Left lung (tissue), 10 donors: ENCODE results near the gene SLF2. TPM values are rescaled to one million over a fixed set of nuclear protein-coding genes. Genes with fewer than 3 reads are reported as not detected.

ENCODE experiments used
- ATAC-seq: fragments of 200-7000 bp; cut with Tn5 transposase; one replicate; pipeline ENCODE4 v1.9.1; 2020; ENCODE audit warnings: moderate library complexity
- DNase-seq, 4 donors: peaks; one replicate each; pipeline ENCODE4 v3.0.0-alpha.2; 2013 to 2020
- H3K27ac ChIP-seq, 2 donors: fragments of 200-600 bp; sonication (generic) in 1 of 2; one replicate each; pipeline versions ENCODE4 v1.5.0 to v1.8.0; 2020 to 2021
- H3K27me3 ChIP-seq, 2 donors: fragments of 200-600 bp; sonication (generic) in 1 of 2; one replicate each; pipeline versions ENCODE4 v1.5.0 to v1.8.0; 2020 to 2021
- H3K36me3 ChIP-seq, 2 donors: fragments of 200-600 bp; sonication (generic) in 1 of 2; one replicate each; pipeline versions ENCODE4 v1.5.0 to v1.8.0; 2020 to 2021
- H3K4me1 ChIP-seq, 2 donors: fragments of 200-600 bp; one replicate each; pipeline ENCODE4 v1.8.0; 2021
- H3K4me3 ChIP-seq, 2 donors: fragments of 200-600 bp; sonication (generic) in 1 of 2; one replicate each; pipeline versions ENCODE4 v1.5.0 to v1.8.0; 2020 to 2021; ENCODE audit warnings: mild to moderate bottlenecking in 1 of 2
- H3K9me3 ChIP-seq, 2 donors: fragments of 200-600 bp; sonication (generic) in 1 of 2; one replicate each; pipeline versions ENCODE4 v1.5.0 to v1.8.0; 2020 to 2021
- intact Hi-C, 2 donors: fragments of 100-400 bp; cut with DNase I; formaldehyde crosslinking; loops; one replicate each; pipeline versions ENCODE4 v1.11.2 to v1.14.2; 2022
- polyA plus RNA-seq, 6 donors: library from polyadenylated mRNA; unstranded; fragments of 120-200 nt; gene quantifications; one replicate each; pipeline ENCODE4 v1.2.1, GENCODE V29; 2013; ENCODE audit not compliant: insufficient read length in 6 of 6
- total RNA-seq, 2 donors: library from RNA; stranded (reverse); fragmentation: NEBNext Ultra II Directional; extraction: Animal tissue kit (Norgen Biotek cat#: 25700); gene quantifications; one replicate each; pipeline ENCODE4 v1.2.1, GENCODE V29; 2021
- TF ChIP-seq, protein P1 (sequence below), 2 donors: fragments of 200-600 bp; sonication (generic) in 1 of 2; IDR thresholded peaks; one replicate each; pipeline versions ENCODE4 v1.5.0 to v1.8.0; 2021; ENCODE audit warnings: antibody characterized with exemption in 2 of 2
- donor health status: DM: no; HTN: yes; CAD: no.
- donor health status: DM: no; HTN: no; CAD: no.

SLF2 gene
- total and polyA plus RNA-seq, 8 donors, result 26.4 to 70.7 (median 60.4) TPM

DNA sequence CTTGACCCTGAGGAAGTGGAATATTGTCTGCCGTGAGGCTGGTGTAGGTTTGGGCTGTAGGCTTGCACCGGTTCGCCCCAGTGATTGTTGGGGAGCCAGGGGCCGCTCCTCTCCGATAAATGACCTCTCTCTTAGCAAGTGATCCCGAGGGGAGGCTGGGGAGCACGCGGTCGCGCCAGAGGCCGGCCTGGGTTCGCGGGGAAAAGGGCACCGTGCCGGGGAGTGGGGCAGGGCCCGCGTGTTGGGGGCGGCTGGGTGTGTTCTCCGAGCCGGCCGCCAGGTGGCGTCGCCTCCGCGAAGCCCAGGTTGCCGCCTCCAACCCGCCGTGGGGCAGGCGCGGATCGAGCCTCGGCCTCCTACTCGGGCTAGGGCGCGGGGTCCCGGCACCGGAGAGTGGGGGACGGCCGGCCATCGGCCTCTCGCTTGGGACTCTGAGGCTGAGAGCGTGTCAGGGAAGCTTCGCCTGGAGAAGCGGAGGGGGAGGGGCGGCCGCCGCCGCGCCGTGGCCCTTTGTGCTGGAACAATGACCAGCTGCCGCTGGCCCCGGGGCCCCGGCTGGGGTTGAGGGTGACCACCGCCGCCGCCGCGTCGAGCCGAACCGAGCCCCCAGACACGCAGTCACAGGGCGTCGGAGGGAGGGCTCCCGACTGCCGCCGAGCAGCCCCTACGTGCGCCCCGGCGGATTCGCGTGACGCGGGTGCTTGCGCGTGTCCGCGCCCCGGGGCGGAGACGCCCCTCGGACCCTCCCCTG, 86.4 kb downstream of the SLF2 start:
- DNase-seq, result peak; percentile 85 to 97 (median 90)

DNA sequence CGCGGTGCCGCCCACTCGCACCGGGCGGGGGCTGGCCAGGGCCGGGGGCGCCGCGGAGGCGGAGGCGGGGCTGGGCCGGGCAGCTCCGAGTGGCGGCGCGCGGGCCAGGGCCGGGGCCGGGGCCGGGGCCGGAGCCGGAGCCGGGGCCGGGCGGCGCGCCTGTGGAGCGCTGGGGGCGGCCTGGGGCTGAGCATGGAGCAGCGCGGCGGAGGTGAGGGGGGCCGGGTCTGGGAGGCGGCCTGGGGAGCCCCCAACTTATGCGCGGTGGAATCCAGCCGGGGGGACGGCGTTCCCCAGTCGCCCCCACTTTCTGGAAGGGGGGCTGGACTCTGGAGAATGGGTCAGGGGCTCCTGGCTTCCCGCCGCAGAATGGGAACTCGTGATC, 87.0 kb downstream of the SLF2 start, which contains the start of gene LZTS2:
LZTS2 (plus strand) TSS at position 67 of the 385 bp plus-strand sequence. CDS start 2,731 bp downstream, outside the sequence.
- TF ChIP-seq, protein P1, sequence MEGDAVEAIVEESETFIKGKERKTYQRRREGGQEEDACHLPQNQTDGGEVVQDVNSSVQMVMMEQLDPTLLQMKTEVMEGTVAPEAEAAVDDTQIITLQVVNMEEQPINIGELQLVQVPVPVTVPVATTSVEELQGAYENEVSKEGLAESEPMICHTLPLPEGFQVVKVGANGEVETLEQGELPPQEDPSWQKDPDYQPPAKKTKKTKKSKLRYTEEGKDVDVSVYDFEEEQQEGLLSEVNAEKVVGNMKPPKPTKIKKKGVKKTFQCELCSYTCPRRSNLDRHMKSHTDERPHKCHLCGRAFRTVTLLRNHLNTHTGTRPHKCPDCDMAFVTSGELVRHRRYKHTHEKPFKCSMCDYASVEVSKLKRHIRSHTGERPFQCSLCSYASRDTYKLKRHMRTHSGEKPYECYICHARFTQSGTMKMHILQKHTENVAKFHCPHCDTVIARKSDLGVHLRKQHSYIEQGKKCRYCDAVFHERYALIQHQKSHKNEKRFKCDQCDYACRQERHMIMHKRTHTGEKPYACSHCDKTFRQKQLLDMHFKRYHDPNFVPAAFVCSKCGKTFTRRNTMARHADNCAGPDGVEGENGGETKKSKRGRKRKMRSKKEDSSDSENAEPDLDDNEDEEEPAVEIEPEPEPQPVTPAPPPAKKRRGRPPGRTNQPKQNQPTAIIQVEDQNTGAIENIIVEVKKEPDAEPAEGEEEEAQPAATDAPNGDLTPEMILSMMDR (IDR thresholded peaks at IDR 0.05), result no peak
- Histone ChIP-seq H3K4me3 (peak within 1 kb of the TSS; percentile 60 to 90), H3K4me1 (peaks cover 28 to 52% of the 10 kb centered on the region in 2 donors), H3K27me3 (no peaks in the 10 kb centered on the region), H3K9me3 (no peaks in the 10 kb centered on the region), H3K27ac (peak within 1 kb of the TSS; percentile 94 to 100), H3K36me3 (peaks cover 0 to 24% of the 10 kb centered on the region in 2 donors)
- no peak for DNase-seq
- intact Hi-C loops, result no loop called here
- ATAC-seq, result no peak

More for the DNA sequence above, 86.4 kb downstream of the SLF2 start:
- H3K36me3 ChIP-seq, result peaks cover 0 to 19% of the 10 kb centered on the region in 2 donors
- peak; percentile 75 for ATAC-seq
- no peaks in the 10 kb centered on the region for H3K9me3 ChIP-seq
- peaks cover 28 to 52% of the 10 kb centered on the region in 2 donors for H3K4me1 ChIP-seq
- H3K27me3 ChIP-seq, result no peaks in the 10 kb centered on the region
- peak overlapping the region; percentile 60 to 90 for H3K4me3 ChIP-seq
- TF ChIP-seq, protein P1 (IDR thresholded peaks at IDR 0.05), result peak; percentile 96 to 99
- intact Hi-C loops, result no loop called here
- H3K27ac ChIP-seq, result peak overlapping the region; percentile 94 to 100

DNA sequence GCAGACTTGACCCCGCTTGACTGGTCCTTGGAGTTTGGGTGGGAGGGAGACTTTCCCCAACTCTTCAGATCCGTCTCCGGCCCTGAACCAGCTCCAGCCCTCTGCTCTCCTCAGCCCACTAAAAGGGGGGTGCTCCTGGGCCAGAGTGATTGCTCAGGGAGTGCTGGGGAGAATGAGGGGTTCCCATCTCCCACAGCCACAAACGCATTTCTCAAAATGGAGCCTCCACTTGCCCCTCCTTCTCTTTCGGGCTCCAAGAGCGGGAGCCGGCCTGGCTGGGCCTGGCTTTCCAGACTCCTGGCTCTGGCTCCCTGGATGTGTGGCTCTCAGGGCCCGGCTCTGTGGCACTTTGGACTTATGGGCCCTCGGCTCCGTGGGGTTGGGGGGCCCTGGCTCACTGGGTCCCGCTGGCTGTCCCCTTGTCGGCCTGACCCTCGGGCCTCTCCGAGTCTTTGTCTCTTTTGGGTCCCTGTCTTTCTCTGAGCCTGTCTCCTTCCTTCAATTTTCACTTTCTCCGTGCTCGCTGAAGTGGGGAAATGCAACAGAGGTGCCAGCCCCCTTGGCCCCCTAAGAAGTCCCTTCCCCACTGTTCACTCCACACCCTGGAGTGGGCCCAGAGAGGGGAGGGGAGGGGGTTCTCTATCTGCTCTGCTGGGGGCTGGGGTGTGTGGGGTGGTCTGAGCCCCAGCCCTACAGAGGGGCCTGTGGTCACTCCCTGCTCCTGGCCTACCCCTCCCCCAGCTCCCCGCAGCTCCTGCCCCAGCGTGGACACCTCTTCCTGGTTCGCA, 87.6 kb downstream of the SLF2 start:
- Histone ChIP-seq H3K4me3 (peak overlapping the region; percentile 54 to 90), H3K27ac (peak overlapping the region; percentile 94 to 100), H3K9me3 (no peaks in the 10 kb centered on the region), H3K36me3 (peaks cover 3 to 30% of the 10 kb centered on the region in 2 donors), H3K27me3 (no peaks in the 10 kb centered on the region), H3K4me1 (peaks cover 28 to 52% of the 10 kb centered on the region in 2 donors)
- intact Hi-C loops, result no loop called here
- ATAC-seq (no peak), DNase-seq (peak in 1 of 4 donors; percentile 46)
- TF ChIP-seq, protein P1 (IDR thresholded peaks at IDR 0.05), result no peak

DNA sequence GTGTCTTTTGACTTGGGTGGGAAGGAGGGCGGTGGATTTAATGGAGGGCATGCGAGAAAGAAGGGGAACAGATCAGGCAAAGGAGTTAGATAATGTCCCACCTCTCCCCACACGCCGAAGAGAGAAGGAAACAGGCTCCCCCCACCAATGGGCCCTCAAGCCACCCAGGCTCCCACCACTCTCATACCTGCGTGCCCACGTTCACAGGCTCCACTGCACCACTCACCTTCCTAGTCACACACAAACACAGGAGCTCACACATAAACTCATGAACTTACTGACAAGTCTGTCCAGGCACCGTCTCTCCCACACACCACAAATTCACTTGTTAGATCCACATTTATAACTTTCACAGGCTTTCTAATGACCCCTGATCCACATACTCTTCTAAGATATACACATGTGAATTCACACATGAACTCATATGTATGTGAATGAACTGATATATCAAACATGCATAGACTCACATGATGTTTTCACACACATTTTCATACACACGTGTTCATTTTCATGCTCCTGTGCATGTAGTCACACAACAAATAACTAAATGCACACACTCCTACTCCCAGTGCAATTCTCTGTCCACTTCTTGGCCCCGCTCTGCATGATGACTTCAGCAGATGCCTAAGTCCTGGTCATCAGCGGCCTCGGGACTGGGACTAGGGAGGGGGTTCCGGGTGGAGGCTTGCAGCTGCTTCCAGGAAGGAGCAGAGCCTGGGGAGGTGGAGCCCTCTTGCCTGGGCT, 88.3 kb downstream of the SLF2 start:
- TF ChIP-seq, protein P1 (IDR thresholded peaks at IDR 0.05), result no peak
- intact Hi-C loops, result no loop called here
- DNase-seq (peak; percentile 79 to 94 (median 86)), ATAC-seq (peak; percentile 14)
- Histone ChIP-seq H3K4me1 (peaks cover 28 to 52% of the 10 kb centered on the region in 2 donors), H3K27ac (peak overlapping the region; percentile 94 to 100), H3K4me3 (peak overlapping the region; percentile 54 to 90), H3K36me3 (peaks cover 3 to 38% of the 10 kb centered on the region in 2 donors), H3K27me3 (no peaks in the 10 kb centered on the region), H3K9me3 (no peaks in the 10 kb centered on the region)
